Activated naive CD4-positive, alpha-beta T cell treated with anti-CD3 and anti-CD28 coated beads, Interleukin-2, amount 50 U/mL, for 72 hours (primary cell): Measurements from ENCODE around the gene ATG2B. TPM values are rescaled to one million over a fixed set of nuclear protein-coding genes. Genes with fewer than 3 reads are reported as not detected.

ENCODE experiments used
- ATAC-seq, 2 donors: fragments of 150-1000 bp; cut with Tn5 transposase; 2 replicates each; pipeline ENCODE4 v1.10.0; 2021; ENCODE audit warnings: mild to moderate bottlenecking in 2 of 2, moderate library complexity in 2 of 2
- DNase-seq, 2 donors: peaks; one replicate each; pipeline ENCODE4 v3.0.0; 2021 to 2022; ENCODE audit warnings: low spot score in 2 of 2
- H3K27ac Mint-ChIP-seq, 2 donors: one replicate each; pipeline ENCODE4 v1.8.0; 2022; ENCODE audit warnings: mild to moderate bottlenecking in 2 of 2, mixed read lengths in 2 of 2
- H3K36me3 Mint-ChIP-seq, 2 donors: one replicate each; pipeline ENCODE4 v1.8.0; 2022; ENCODE audit warnings: mixed read lengths in 2 of 2
- H3K9me3 Mint-ChIP-seq, 2 donors: one replicate each; pipeline ENCODE4 v1.8.0; 2022; ENCODE audit warnings: mixed read lengths in 2 of 2
- total RNA-seq, 2 donors: library from RNA; stranded (reverse); gene quantifications; one replicate each; pipeline ENCODE4 v1.2.3, GENCODE V29; 2022

Gene ATG2B
- total RNA-seq, 2 donors from 2014 or later = 21.2 to 23.3 TPM

DNA sequence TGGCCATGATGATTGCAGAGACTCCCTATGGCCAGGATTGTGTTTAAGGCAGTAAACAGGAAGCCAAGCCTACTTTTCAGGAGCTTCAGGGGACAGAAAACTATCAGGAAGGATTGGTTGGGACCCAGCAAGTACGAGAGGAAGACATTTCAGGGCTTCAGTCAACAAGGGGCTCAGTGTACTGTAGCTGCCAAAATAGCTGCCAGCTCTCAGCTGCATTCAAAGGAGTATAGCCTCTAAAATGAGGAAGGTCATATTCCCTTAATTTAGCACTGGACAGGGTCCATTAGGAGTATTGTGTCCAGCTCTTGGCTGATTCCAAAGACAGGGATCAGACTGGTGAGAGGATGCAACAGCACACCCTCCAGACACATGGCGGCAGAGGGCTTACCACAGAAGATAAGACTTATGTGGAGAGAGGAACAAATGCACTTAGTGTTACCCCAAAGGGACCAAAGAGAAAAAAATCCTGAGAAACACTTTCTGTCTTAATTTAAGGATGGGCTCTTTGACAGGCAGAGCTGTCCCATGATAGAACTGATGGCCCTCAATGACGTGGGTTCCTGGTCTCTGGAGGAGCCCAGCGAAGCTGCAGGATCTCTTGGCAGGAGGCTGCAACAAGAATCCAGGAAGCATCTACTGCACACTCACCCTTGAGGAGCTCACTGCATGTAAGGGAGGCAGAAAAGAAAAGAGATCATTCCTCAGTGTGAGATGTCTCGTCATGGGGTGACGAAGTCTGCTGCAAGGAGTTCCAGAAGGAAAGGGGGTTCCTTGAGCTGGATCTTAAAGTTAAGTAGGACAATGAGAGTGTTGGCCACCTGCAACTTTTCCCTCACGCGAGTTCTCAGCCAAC is 92.3 kb downstream of the ATG2B start:
- ATAC-seq (no peak), DNase-seq (no peak)
- Mint-ChIP-seq H3K27ac (no peak overlapping the region), H3K36me3 (peaks cover 0 to 7% of the 10 kb centered on the region in 2 donors), H3K9me3 (peaks cover 0 to 4% of the 10 kb centered on the region in 2 donors)

DNA sequence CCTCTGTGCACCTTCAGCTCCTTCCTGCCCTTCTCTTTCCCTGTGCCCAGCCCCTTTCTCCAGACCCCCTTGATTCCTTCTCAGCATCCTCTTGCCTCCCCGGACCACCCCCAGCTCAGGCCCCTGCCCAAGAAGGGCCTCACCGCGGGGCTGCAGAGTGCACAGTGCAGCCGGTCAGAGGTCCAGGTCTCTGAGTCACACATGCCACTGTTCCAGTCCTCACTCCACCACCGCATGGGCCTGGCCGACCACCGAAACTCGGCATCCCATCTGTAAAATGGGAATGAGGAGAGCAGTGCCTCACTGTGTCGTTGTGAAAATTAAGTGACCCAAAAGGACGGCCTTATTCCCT is 93.8 kb downstream of the ATG2B start:
- DNase-seq (no peak), ATAC-seq (no peak)
- Mint-ChIP-seq H3K36me3 (peaks cover 0 to 7% of the 10 kb centered on the region in 2 donors), H3K27ac (peak overlapping the region in 1 of 2 donors; percentile 1), H3K9me3 (peaks cover 0 to 4% of the 10 kb centered on the region in 2 donors)

DNA sequence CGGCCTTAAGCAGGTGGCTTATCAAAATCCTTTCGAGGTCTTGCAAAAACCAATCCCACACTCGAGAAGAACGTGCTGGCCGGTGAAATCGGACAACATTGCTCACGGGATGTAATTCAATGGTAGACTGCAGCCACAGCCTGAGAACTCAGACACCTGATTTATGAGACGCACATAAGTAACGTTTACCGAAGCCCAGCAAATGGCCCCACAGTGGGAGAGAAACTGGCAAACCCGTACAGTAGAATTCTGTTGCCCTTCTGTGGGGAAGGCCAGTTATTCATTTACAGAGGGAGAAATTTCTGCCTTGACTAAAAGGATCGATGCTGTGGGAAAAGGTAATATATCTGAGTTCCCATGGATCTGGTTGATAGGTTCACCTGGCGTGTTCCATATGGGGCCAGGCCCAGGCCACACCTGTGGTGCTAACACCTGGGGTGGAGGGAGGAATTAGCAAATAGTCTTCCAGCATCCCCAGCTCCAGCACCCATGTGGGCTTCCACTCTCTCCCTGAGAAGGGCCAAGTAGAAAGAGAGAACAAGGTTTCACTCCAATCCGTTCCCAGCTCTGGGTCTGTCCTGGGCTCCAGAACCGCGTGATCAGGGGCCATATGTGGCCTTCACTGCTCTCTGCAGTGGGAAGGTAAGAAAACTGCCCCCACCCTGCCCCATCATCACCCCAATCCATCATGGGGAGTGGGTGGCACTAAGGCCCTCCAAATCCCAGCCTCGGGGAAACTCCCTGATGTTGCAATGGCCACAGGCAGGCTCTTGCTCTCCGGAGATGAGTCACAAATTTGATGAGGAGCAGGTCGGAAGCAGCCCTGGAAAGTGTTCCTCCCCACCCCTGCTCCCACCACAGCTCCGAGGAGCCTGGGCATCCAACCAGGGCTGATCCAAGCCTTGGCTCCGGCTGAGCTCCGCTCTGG is 94.4 kb downstream of the ATG2B start:
- no peak overlapping the region for H3K27ac Mint-ChIP-seq
- ATAC-seq (no peak), DNase-seq (no peak)
- H3K36me3 Mint-ChIP-seq = peaks cover 0 to 7% of the 10 kb centered on the region in 2 donors
- peaks cover 0 to 4% of the 10 kb centered on the region in 2 donors for H3K9me3 Mint-ChIP-seq

DNA sequence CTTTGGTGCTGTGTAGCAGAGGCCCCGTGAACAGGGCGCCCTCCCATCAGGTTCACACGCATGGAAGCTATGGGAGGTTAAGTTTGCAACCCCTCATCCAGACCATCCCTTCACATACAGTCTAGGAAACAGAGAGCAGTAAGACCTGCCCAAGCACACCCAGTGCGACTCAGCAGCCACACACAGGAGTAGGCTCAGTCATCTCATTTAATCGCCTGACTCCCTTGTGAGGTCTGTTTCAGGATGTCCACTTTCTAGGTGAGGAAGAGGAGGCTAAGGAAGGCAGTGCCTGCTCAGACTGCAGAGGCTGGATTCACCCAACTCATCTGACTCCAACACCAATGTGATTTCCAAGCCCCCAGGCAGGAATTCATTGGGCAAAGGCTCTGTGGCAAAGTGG is 95.2 kb downstream of the ATG2B start:
- H3K27ac Mint-ChIP-seq = no peak overlapping the region
- H3K9me3 Mint-ChIP-seq = peaks cover 0 to 4% of the 10 kb centered on the region in 2 donors
- peaks cover 0 to 7% of the 10 kb centered on the region in 2 donors for H3K36me3 Mint-ChIP-seq
- ATAC-seq = no peak
- DNase-seq = no peak

DNA sequence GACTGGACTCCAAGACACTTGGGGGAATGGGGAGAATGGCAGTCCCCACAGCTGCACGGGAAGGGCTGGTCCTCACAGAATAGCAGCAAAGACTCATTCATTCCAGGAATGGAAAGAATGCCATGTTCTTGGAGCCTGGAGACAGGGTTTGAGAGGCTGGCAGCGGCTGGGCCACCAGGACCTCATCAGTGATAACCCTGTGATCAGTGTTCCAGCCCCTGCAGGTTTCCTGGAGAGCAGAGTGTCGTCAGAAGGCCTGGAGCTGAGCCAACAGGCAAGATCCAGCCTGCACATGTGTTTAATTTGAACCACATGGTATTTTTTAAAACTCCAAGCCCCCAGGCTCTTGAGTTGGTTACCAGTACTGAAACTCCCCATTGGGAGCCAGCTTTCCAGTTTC is 95.8 kb downstream of the ATG2B start:
- DNase-seq = no peak
- no peak overlapping the region for H3K27ac Mint-ChIP-seq
- peaks cover 0 to 7% of the 10 kb centered on the region in 2 donors for H3K36me3 Mint-ChIP-seq
- H3K9me3 Mint-ChIP-seq = peaks cover 0 to 4% of the 10 kb centered on the region in 2 donors
- no peak for ATAC-seq

DNA sequence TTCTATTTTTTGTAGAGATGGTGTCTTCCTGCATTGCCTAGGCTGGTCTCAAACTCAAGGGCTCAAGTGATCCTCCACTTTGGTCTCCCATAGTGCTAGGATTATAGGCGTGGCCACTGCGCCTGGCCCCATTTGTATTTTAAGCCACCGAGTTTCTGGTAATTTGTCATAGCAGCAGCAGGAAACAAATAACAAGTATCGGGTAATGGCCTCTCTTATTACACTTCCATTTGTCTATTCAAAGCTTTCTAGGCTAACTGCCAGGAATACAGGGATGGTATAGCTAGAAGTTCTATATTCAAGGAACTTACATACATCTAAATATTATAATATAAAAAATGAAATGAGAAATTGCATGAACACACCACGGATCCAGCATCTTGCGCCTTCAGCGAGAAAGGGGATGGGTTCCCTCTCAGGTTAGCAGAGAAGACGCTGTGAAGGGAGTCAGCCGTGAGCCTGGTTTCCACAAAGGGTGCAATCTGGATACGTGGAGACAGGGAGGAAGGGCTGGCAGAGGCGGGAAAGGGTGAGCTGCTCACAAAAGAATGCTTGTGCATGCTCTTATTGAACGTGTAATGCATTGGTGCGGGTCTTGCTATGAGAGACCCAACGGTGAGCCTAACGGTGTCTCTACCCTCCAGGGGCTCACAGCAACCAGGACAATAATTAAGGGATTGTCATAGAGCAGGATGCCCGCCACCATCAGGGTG is 97.6 kb downstream of the ATG2B start:
- ATAC-seq (no peak), DNase-seq (no peak)
- H3K27ac Mint-ChIP-seq = peak overlapping the region in 1 of 2 donors; percentile 31
- H3K9me3 Mint-ChIP-seq = no peaks in the 10 kb centered on the region
- H3K36me3 Mint-ChIP-seq = no peaks in the 10 kb centered on the region

DNA sequence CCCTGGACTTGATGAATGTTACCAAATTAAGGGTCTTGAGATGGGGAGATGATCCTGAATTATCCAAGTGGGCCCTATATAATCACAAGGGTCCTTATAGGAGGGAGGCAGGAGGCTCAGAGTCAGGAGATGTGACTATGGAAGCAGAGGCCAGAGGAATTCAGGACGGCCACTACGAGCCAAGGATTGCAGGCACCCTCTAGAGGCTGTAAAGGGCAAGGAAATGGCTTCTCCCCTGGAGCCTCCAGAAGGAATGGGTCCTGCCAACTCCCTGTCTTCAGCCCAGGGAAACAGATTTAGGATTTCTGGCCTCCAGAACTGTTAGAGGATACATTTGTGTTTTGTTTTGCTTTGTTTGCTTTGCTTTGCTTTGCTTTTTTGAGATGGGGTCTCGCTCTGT is 98.3 kb downstream of the ATG2B start:
- ATAC-seq (no peak), DNase-seq (no peak)
- no peaks in the 10 kb centered on the region for H3K36me3 Mint-ChIP-seq
- no peak overlapping the region for H3K27ac Mint-ChIP-seq
- H3K9me3 Mint-ChIP-seq = no peaks in the 10 kb centered on the region

DNA sequence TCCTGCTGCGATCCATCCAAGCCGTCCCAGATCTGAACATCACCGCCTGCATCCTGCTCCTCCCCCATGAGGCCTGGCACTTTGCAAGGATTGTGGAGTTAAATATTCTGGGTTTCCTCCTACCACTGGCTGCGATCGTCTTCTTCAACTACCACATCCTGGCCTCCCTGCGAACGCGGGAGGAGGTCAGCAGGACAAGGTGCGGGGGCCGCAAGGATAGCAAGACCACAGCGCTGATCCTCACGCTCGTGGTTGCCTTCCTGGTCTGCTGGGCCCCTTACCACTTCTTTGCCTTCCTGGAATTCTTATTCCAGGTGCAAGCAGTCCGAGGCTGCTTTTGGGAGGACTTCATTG is 99.0 kb downstream of the ATG2B start:
- Mint-ChIP-seq H3K36me3 (no peaks in the 10 kb centered on the region), H3K9me3 (no peaks in the 10 kb centered on the region), H3K27ac (no peak overlapping the region)
- DNase-seq = no peak
- no peak for ATAC-seq

DNA sequence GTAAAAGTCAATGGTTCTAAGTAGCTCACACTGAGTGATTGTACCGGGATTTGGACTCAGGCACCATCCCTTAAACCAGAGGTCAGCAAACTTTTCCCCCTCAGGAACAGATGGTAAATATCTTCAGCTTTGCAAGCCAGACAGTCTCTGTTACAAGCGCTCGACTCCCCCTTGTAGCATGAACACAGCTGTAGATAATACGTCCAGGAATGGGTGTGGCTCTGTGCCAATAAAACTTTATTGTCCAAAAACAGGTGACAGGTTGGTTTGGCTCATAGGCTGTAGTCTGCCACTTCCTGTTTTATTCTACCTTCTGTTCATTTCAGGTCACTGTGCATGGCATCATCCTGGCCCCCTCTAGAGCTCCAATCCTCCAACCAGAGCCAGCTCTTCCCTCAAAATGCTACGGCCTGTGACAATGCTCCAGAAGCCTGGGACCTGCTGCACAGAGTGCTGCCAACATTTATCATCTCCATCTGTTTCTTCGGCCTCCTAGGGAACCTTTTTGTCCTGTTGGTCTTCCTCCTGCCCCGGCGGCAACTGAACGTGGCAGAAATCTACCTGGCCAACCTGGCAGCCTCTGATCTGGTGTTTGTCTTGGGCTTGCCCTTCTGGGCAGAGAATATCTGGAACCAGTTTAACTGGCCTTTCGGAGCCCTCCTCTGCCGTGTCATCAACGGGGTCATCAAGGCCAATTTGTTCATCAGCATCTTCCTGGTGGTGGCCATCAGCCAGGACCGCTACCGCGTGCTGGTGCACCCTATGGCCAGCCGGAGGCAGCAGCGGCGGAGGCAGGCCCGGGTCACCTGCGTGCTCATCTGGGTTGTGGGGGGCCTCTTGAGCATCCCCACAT is 99.6 kb downstream of the ATG2B start:
- no peaks in the 10 kb centered on the region for H3K9me3 Mint-ChIP-seq
- DNase-seq (no peak), ATAC-seq (no peak)
- H3K36me3 Mint-ChIP-seq = no peaks in the 10 kb centered on the region
- peak overlapping the region in 1 of 2 donors; percentile 32 for H3K27ac Mint-ChIP-seq

DNA sequence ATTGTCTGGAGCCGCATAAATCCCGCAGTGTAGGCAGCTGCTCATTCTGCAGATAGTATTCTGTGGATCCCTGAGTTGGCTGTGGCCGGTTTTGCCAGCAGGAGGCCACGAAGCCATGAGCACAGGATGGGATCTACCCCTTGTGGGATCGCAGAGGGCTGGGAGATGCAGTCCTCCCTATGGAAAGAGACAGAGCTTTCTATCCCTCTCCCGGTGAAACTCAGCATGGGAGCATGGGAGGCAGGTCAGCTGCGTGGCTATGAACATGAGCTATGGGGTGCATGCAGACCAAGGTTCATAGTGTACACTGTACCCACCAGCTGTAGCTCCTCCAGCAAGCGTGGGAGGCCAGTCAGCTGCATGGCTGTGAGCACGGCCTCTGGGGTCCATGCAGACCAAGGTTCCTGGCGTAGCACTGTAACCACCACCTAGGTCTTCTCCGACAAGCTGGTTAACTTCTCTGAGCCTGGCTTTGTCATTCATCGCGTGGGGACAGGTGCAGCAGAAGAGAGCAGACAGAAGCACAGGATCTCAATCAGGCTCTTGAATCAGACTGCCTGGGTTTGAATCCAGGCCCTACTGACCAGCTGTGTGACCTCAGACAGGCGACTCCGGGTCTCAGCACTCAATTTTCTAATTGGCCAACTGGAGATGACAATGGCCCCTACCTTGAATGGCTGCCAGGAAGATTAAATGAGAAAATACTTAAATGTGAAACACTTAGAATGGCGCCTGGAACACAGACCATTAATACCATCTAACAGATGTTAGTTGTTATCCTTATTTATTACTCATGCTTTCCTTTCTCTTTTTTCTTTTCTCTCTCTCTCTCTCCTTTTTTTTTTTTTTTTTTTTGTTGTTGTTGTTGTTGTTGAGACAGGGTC is 101.1 kb downstream of the ATG2B start:
- Mint-ChIP-seq H3K36me3 (no peaks in the 10 kb centered on the region), H3K27ac (no peak overlapping the region), H3K9me3 (no peaks in the 10 kb centered on the region)
- DNase-seq (no peak), ATAC-seq (no peak)

DNA sequence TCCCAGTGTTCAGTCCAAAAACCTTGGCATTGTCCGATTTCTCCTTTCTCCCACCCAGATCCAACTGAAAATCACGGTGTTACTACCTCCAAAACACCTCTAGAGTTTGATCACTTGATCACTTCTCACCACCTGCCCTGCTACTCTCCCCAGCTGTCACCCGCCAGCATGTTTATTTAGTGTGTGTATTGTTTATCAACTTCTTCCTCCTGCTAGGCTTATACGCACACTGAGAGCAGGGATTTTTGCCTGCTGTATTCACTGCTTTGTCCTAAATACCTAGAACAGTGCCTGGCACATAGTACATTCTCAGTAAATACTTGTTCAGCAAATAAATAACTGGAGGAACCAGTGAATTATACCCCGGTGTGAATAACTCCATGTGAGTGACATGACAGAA is 102.1 kb downstream of the ATG2B start:
- H3K27ac Mint-ChIP-seq = no peak overlapping the region
- ATAC-seq (no peak), DNase-seq (no peak)
- no peaks in the 10 kb centered on the region for H3K9me3 Mint-ChIP-seq
- H3K36me3 Mint-ChIP-seq = no peaks in the 10 kb centered on the region

DNA sequence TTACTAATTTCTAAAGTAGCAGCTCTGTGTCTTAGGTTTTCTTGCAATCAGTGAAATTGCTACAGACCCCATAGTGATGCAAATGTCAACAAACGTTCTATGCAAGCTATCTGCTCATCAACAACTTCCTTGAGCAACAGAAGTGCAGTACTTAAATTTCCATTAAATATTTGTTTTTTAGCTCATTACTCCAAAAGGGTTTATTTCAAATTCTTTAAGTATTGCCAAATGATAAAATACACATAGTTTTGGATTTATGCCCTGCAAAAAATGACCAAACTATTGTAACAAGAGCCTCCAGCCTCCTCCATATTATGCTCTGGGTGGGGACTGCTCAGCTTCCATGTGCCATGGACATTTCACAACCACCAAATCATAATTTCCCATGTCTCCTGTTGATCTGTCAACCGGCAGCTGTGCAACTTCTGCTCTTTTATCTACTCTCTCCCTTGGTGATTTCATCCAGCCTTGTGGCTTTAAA is 102.8 kb downstream of the ATG2B start:
- DNase-seq (no peak), ATAC-seq (no peak)
- Mint-ChIP-seq H3K27ac (no peak overlapping the region), H3K36me3 (no peaks in the 10 kb centered on the region), H3K9me3 (no peaks in the 10 kb centered on the region)

DNA sequence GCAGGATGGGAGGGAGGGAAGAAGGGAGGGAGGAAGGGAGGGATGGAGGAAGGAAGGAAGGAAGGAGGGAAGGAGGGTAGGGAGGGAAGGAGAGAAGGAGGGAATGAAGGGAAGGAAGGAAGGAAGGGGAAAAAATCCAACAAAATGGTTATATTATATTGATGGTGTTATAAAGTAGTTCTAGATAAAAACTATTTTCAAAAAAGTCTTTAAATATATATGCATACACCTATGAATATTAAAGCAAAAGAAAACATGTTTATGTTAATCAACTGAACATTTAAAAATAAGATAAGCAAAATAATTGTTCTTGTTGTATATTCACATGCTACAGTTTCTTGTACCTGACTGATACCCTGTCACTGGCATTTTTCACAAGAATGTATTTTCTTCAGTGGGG is 105.2 kb downstream of the ATG2B start:
- DNase-seq (no peak), ATAC-seq (no peak)
- H3K27ac Mint-ChIP-seq = no peak overlapping the region

DNA sequence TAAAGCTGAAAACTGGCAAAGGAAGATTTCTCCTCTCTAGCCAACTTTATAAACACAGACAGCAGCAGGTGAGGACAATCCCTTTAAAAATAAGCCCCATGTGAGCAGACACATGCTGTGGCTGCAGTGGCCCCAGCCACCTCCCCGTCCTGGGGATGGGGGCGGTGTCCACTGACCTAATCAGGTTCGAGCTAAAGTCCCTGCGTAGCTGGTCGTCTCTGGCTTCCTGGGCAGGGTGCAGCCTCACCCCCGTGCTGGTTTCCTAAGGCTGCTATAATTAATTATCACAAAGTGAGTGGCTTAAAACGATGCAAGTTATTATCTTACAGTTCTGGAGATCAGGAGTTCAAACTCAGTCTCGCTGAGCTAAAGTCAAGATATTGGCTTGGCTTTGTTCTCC is 106.1 kb downstream of the ATG2B start:
- no peak for DNase-seq
- Mint-ChIP-seq H3K36me3 (no peaks in the 10 kb centered on the region), H3K9me3 (no peaks in the 10 kb centered on the region), H3K27ac (no peak overlapping the region)
- no peak for ATAC-seq

More for the DNA sequence above, 105.2 kb downstream of the ATG2B start:
- H3K36me3 Mint-ChIP-seq = no peaks in the 10 kb centered on the region
- H3K9me3 Mint-ChIP-seq = no peaks in the 10 kb centered on the region

DNA sequence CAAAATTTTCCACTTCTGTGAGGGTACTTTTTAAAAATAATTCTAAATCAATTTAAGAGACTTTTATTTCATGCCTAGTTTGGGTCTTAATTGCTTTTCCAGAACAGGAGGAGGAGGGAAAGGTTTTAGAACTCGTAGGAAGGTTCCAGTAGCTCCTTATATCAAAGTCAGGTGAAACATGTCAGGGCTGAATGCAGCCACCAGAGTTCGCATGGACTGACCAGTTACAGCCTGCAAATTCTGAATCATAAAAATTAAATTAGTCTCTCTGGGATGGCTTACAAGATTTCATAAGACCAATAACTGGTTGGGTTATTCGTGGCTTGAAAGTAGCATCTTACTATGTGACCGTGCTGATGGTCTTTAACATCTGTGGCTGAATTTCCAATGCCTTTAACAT is 106.7 kb downstream of the ATG2B start:
- ATAC-seq (no peak), DNase-seq (no peak)
- no peak overlapping the region for H3K27ac Mint-ChIP-seq
- no peaks in the 10 kb centered on the region for H3K9me3 Mint-ChIP-seq
- no peaks in the 10 kb centered on the region for H3K36me3 Mint-ChIP-seq
